ENCODE results near the gene CHSY3. TPM values are rescaled to one million over a fixed set of nuclear protein-coding genes. Genes with fewer than 3 reads are reported as not detected.

The CHSY3 gene
- total RNA-seq, 2 donors from 2014 or later: not detected

GRCh38 chr5:130066644-130067043, 162.4 kb downstream of the CHSY3 start:
- ATAC-seq (replicated peaks): no peak
- Mint-ChIP-seq H3K4me3 (no peak overlapping the region), H3K27ac (no peak overlapping the region), H3K9me3 (no peaks in the 10 kb centered on the region), H3K4me1 (no peaks in the 10 kb centered on the region), H3K36me3 (ENCODE audit: low read depth) (no peaks in the 10 kb centered on the region), H3K27me3 (no peaks in the 10 kb centered on the region)

GRCh38 chr5:130067364-130067763, 163.1 kb downstream of the CHSY3 start:
- Mint-ChIP-seq H3K4me1 (no peaks in the 10 kb centered on the region), H3K27ac (no peak overlapping the region), H3K36me3 (ENCODE audit: low read depth) (no peaks in the 10 kb centered on the region), H3K4me3 (no peak overlapping the region), H3K9me3 (no peaks in the 10 kb centered on the region), H3K27me3 (no peaks in the 10 kb centered on the region)
- no peak for ATAC-seq (replicated peaks)

- ATAC-seq (replicated peaks): no peak
- no peaks in the 10 kb centered on the region for H3K27me3 Mint-ChIP-seq
- H3K27ac Mint-ChIP-seq: no peak overlapping the region
- no peaks in the 10 kb centered on the region for H3K9me3 Mint-ChIP-seq
- H3K4me1 Mint-ChIP-seq: no peaks in the 10 kb centered on the region
- no peak overlapping the region for H3K4me3 Mint-ChIP-seq
- no peaks in the 10 kb centered on the region for H3K36me3 Mint-ChIP-seq (ENCODE audit: low read depth)
Observed at GRCh38 chr5:130068101-130068500, 163.8 kb downstream of the CHSY3 start.

GRCh38 chr5:130068988-130069387, 164.7 kb downstream of the CHSY3 start:
- H3K27ac Mint-ChIP-seq: no peak overlapping the region
- no peaks in the 10 kb centered on the region for H3K36me3 Mint-ChIP-seq (ENCODE audit: low read depth)
- H3K9me3 Mint-ChIP-seq: no peaks in the 10 kb centered on the region
- H3K4me1 Mint-ChIP-seq: no peaks in the 10 kb centered on the region
- H3K4me3 Mint-ChIP-seq: no peak overlapping the region
- H3K27me3 Mint-ChIP-seq: no peaks in the 10 kb centered on the region
- ATAC-seq (replicated peaks): no peak

- Mint-ChIP-seq H3K4me1 (no peaks in the 10 kb centered on the region), H3K9me3 (no peaks in the 10 kb centered on the region), H3K27me3 (peaks cover 9% of the 10 kb centered on the region), H3K4me3 (no peak overlapping the region), H3K27ac (no peak overlapping the region), H3K36me3 (ENCODE audit: low read depth) (no peaks in the 10 kb centered on the region)
- ATAC-seq (replicated peaks): no peak
Observed at GRCh38 chr5:130074820-130075219, 170.6 kb downstream of the CHSY3 start.

GRCh38 chr5:130077007-130077406, 172.7 kb downstream of the CHSY3 start:
- no peak for ATAC-seq (replicated peaks)
- no peaks in the 10 kb centered on the region for H3K9me3 Mint-ChIP-seq
- no peaks in the 10 kb centered on the region for H3K4me1 Mint-ChIP-seq
- no peak overlapping the region for H3K27ac Mint-ChIP-seq
- H3K4me3 Mint-ChIP-seq: no peak overlapping the region
- peaks cover 9% of the 10 kb centered on the region for H3K27me3 Mint-ChIP-seq
- H3K36me3 Mint-ChIP-seq (ENCODE audit: low read depth): no peaks in the 10 kb centered on the region

- Mint-ChIP-seq H3K27ac (no peak overlapping the region), H3K4me3 (no peak overlapping the region), H3K9me3 (no peaks in the 10 kb centered on the region), H3K36me3 (ENCODE audit: low read depth) (no peaks in the 10 kb centered on the region), H3K4me1 (no peaks in the 10 kb centered on the region), H3K27me3 (peaks cover 9% of the 10 kb centered on the region)
- no peak for ATAC-seq (replicated peaks)
Observed at GRCh38 chr5:130078661-130079060, 174.4 kb downstream of the CHSY3 start.

GRCh38 chr5:130090569-130091270, 186.5 kb downstream of the CHSY3 start:
- H3K36me3 Mint-ChIP-seq (ENCODE audit: low read depth): no peaks in the 10 kb centered on the region
- H3K9me3 Mint-ChIP-seq: peaks cover 4% of the 10 kb centered on the region
- H3K4me3 Mint-ChIP-seq: no peak overlapping the region
- no peak for ATAC-seq (replicated peaks)
- H3K4me1 Mint-ChIP-seq: no peaks in the 10 kb centered on the region
- peaks cover 5% of the 10 kb centered on the region for H3K27me3 Mint-ChIP-seq
- H3K27ac Mint-ChIP-seq: no peak overlapping the region

- ATAC-seq (replicated peaks): no peak
- Mint-ChIP-seq H3K4me1 (no peaks in the 10 kb centered on the region), H3K27me3 (peaks cover 7% of the 10 kb centered on the region), H3K36me3 (ENCODE audit: low read depth) (no peaks in the 10 kb centered on the region), H3K4me3 (no peak overlapping the region), H3K27ac (no peak overlapping the region), H3K9me3 (peaks cover 4% of the 10 kb centered on the region)
Observed at GRCh38 chr5:130092991-130093390, 188.7 kb downstream of the CHSY3 start.

GRCh38 chr5:130096483-130096882, 192.2 kb downstream of the CHSY3 start:
- Mint-ChIP-seq H3K36me3 (ENCODE audit: low read depth) (no peaks in the 10 kb centered on the region), H3K9me3 (peaks cover 4% of the 10 kb centered on the region), H3K4me3 (no peak overlapping the region), H3K4me1 (no peaks in the 10 kb centered on the region), H3K27me3 (peaks cover 10% of the 10 kb centered on the region), H3K27ac (no peak overlapping the region)
- ATAC-seq (replicated peaks): no peak

GRCh38 chr5:130099008-130099407, 194.7 kb downstream of the CHSY3 start:
- Mint-ChIP-seq H3K4me3 (no peak overlapping the region), H3K27me3 (peaks cover 6% of the 10 kb centered on the region), H3K36me3 (ENCODE audit: low read depth) (no peaks in the 10 kb centered on the region), H3K4me1 (no peaks in the 10 kb centered on the region), H3K27ac (no peak overlapping the region), H3K9me3 (no peaks in the 10 kb centered on the region)
- no peak for ATAC-seq (replicated peaks)

GRCh38 chr5:130102375-130102774, 198.1 kb downstream of the CHSY3 start:
- Mint-ChIP-seq H3K4me3 (no peak overlapping the region), H3K27me3 (peaks cover 4% of the 10 kb centered on the region), H3K27ac (no peak overlapping the region), H3K4me1 (no peaks in the 10 kb centered on the region), H3K9me3 (no peaks in the 10 kb centered on the region), H3K36me3 (ENCODE audit: low read depth) (no peaks in the 10 kb centered on the region)
- ATAC-seq (replicated peaks): no peak

- Mint-ChIP-seq H3K4me3 (no peak overlapping the region), H3K27me3 (peaks cover 4% of the 10 kb centered on the region)
Observed at GRCh38 chr5:130102960-130103359, 198.7 kb downstream of the CHSY3 start.

GRCh38 chr5:130104895-130105688, 200.8 kb downstream of the CHSY3 start:
- H3K4me3 Mint-ChIP-seq: no peak overlapping the region
- H3K9me3 Mint-ChIP-seq: no peaks in the 10 kb centered on the region
- H3K36me3 Mint-ChIP-seq (ENCODE audit: low read depth): no peaks in the 10 kb centered on the region
- no peaks in the 10 kb centered on the region for H3K27me3 Mint-ChIP-seq
- no peak overlapping the region for H3K27ac Mint-ChIP-seq
- ATAC-seq (replicated peaks): peak; percentile 28
- H3K4me1 Mint-ChIP-seq: no peaks in the 10 kb centered on the region

More at GRCh38 chr5:130102960-130103359, 198.7 kb downstream of the CHSY3 start:
- Mint-ChIP-seq H3K27ac (no peak overlapping the region), H3K4me1 (no peaks in the 10 kb centered on the region), H3K36me3 (ENCODE audit: low read depth) (no peaks in the 10 kb centered on the region), H3K9me3 (no peaks in the 10 kb centered on the region)
- no peak for ATAC-seq (replicated peaks)

- Mint-ChIP-seq H3K4me3 (no peak overlapping the region), H3K27ac (no peak overlapping the region), H3K4me1 (no peaks in the 10 kb centered on the region), H3K9me3 (no peaks in the 10 kb centered on the region), H3K36me3 (ENCODE audit: low read depth) (no peaks in the 10 kb centered on the region), H3K27me3 (no peaks in the 10 kb centered on the region)
- no peak for ATAC-seq (replicated peaks)
Observed at GRCh38 chr5:130106480-130106879, 202.2 kb downstream of the CHSY3 start.
